OCI-LY3 (cell line): ENCODE data around the gene SLC35D2.
"Not testable (repeated sequence)": the region's sequence is repeated elsewhere in the genome, so short reads cannot be mapped to it uniquely, and the experiment has no call there.

ENCODE experiments used
- EZH2phosphoT487 ChIP-seq: fragments of 200-600 bp; shearing (Covaris generic); IDR thresholded peaks from 2 replicates; pipeline ENCODE4 v1.6.1; 2018; ENCODE audit warnings: antibody characterized with exemption, mixed run types, low read depth
- TF ChIP-seq, protein P1 (sequence below): fragments of 200-600, 300-600 bp; sonication (generic); IDR thresholded peaks from 2 replicates; pipeline ENCODE4 v1.5.1; 2014; ENCODE audit warnings: antibody characterized with exemption, low read length, low read depth

GRCh38 chr9:96375507-96375906, 8.0 kb downstream of the SLC35D2 start:
- not testable (repeated sequence) for TF ChIP-seq EZH2phosphoT487
- TF ChIP-seq, protein P1, sequence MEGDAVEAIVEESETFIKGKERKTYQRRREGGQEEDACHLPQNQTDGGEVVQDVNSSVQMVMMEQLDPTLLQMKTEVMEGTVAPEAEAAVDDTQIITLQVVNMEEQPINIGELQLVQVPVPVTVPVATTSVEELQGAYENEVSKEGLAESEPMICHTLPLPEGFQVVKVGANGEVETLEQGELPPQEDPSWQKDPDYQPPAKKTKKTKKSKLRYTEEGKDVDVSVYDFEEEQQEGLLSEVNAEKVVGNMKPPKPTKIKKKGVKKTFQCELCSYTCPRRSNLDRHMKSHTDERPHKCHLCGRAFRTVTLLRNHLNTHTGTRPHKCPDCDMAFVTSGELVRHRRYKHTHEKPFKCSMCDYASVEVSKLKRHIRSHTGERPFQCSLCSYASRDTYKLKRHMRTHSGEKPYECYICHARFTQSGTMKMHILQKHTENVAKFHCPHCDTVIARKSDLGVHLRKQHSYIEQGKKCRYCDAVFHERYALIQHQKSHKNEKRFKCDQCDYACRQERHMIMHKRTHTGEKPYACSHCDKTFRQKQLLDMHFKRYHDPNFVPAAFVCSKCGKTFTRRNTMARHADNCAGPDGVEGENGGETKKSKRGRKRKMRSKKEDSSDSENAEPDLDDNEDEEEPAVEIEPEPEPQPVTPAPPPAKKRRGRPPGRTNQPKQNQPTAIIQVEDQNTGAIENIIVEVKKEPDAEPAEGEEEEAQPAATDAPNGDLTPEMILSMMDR: not testable (repeated sequence)
